ENCODE results near the gene RAD21L1. TPM values are rescaled to one million over a fixed set of nuclear protein-coding genes. Genes with fewer than 3 reads are reported as not detected.

The RAD21L1 gene
- polyA plus RNA-seq, 1 experiment = 0.04 TPM

- no peak for DNase-seq (ENCODE audit: low read depth, low spot score)
- TF ChIP-seq, protein P1, sequence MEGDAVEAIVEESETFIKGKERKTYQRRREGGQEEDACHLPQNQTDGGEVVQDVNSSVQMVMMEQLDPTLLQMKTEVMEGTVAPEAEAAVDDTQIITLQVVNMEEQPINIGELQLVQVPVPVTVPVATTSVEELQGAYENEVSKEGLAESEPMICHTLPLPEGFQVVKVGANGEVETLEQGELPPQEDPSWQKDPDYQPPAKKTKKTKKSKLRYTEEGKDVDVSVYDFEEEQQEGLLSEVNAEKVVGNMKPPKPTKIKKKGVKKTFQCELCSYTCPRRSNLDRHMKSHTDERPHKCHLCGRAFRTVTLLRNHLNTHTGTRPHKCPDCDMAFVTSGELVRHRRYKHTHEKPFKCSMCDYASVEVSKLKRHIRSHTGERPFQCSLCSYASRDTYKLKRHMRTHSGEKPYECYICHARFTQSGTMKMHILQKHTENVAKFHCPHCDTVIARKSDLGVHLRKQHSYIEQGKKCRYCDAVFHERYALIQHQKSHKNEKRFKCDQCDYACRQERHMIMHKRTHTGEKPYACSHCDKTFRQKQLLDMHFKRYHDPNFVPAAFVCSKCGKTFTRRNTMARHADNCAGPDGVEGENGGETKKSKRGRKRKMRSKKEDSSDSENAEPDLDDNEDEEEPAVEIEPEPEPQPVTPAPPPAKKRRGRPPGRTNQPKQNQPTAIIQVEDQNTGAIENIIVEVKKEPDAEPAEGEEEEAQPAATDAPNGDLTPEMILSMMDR (IDR thresholded peaks at IDR 0.05; ENCODE audit: low read depth, low read length) = no peak
- Histone ChIP-seq H3K9me3 (ENCODE audit: control insufficient read depth, insufficient read depth, low read length) (no peaks in the 10 kb centered on the region; the same call in 1 of the 2 replicates), H3K27me3 (ENCODE audit: control insufficient read depth, insufficient read depth, low read length) (no peaks in the 10 kb centered on the region), H3K27ac (ENCODE audit: low read depth, low read length) (no peak overlapping the region), H3K4me3 (ENCODE audit: low read depth, low read length) (no peak overlapping the region)
- ChIA-PET CTCF (no interaction called here), POLR2A (no interaction called here)
Observed at GRCh38 chr20:1292620-1293019, 66.8 kb downstream of the RAD21L1 start.

- CTCF ChIA-PET = no interaction called here
- TF ChIP-seq, protein P1 (IDR thresholded peaks at IDR 0.05; ENCODE audit: low read depth, low read length) = no peak
Observed at GRCh38 chr20:1293641-1294379, 68.0 kb downstream of the RAD21L1 start.

GRCh38 chr20:1294497-1294896, 68.7 kb downstream of the RAD21L1 start:
- no peaks in the 10 kb centered on the region for H3K27me3 ChIP-seq (ENCODE audit: control insufficient read depth, insufficient read depth, low read length)
- H3K27ac ChIP-seq (ENCODE audit: low read depth, low read length) = no peak overlapping the region
- H3K9me3 ChIP-seq (ENCODE audit: control insufficient read depth, insufficient read depth, low read length) = no peaks in the 10 kb centered on the region; the same call in 1 of the 2 replicates
- H3K4me3 ChIP-seq (ENCODE audit: low read depth, low read length) = no peak overlapping the region
- ChIA-PET CTCF (no interaction called here), POLR2A (no interaction called here)
- TF ChIP-seq, protein P1 (IDR thresholded peaks at IDR 0.05; ENCODE audit: low read depth, low read length) = no peak
- DNase-seq (ENCODE audit: low read depth, low spot score) = no peak

More at GRCh38 chr20:1293641-1294379, 68.0 kb downstream of the RAD21L1 start:
- Histone ChIP-seq H3K4me3 (ENCODE audit: low read depth, low read length) (no peak overlapping the region), H3K27ac (ENCODE audit: low read depth, low read length) (no peak overlapping the region), H3K9me3 (ENCODE audit: control insufficient read depth, insufficient read depth, low read length) (no peaks in the 10 kb centered on the region; the same call in 1 of the 2 replicates), H3K27me3 (ENCODE audit: control insufficient read depth, insufficient read depth, low read length) (no peaks in the 10 kb centered on the region)
- DNase-seq (ENCODE audit: low read depth, low spot score) = no peak
- POLR2A ChIA-PET = no interaction called here

GRCh38 chr20:1295276-1295930, 69.6 kb downstream of the RAD21L1 start:
- Histone ChIP-seq H3K27ac (ENCODE audit: low read depth, low read length) (no peak overlapping the region), H3K4me3 (ENCODE audit: low read depth, low read length) (no peak overlapping the region), H3K27me3 (ENCODE audit: control insufficient read depth, insufficient read depth, low read length) (no peaks in the 10 kb centered on the region), H3K9me3 (ENCODE audit: control insufficient read depth, insufficient read depth, low read length) (no peaks in the 10 kb centered on the region; the same call in 1 of the 2 replicates)
- ChIA-PET CTCF (no interaction called here), POLR2A (no interaction called here)
- TF ChIP-seq, protein P1 (IDR thresholded peaks at IDR 0.05; ENCODE audit: low read depth, low read length) = no peak
- no peak for DNase-seq (ENCODE audit: low read depth, low spot score)

- TF ChIP-seq, protein P1 (IDR thresholded peaks at IDR 0.05; ENCODE audit: low read depth, low read length) = no peak
- no peak overlapping the region for H3K4me3 ChIP-seq (ENCODE audit: low read depth, low read length)
- H3K27me3 ChIP-seq (ENCODE audit: control insufficient read depth, insufficient read depth, low read length) = no peaks in the 10 kb centered on the region
- no peak for DNase-seq (ENCODE audit: low read depth, low spot score)
- no peak overlapping the region for H3K27ac ChIP-seq (ENCODE audit: low read depth, low read length)
- no peaks in the 10 kb centered on the region; the same call in 1 of the 2 replicates for H3K9me3 ChIP-seq (ENCODE audit: control insufficient read depth, insufficient read depth, low read length)
- ChIA-PET POLR2A (no interaction called here), CTCF (no interaction called here)
Observed at GRCh38 chr20:1296117-1296610, 70.3 kb downstream of the RAD21L1 start.
